DND-41 (cell line): ENCODE measurements around the gene RING1.

ENCODE experiments used
- ATAC-seq: fragments of 200-7000 bp; cut with Tn5 transposase; 3 replicates; pipeline ENCODE4 v1.9.1; 2021; ENCODE audit warnings: low read depth; ENCODE audit not compliant: insufficient read depth
- DNase-seq: peaks from one replicate; pipeline ENCODE4 v3.0.0-alpha.2; 2020
- H2AFZ ChIP-seq: 2 replicates; pipeline ENCODE4 v1.6.0; 2012; ENCODE audit warnings: low read depth, low read length
- H3K27ac ChIP-seq: 2 replicates; pipeline ENCODE4 v1.5.1; 2012; ENCODE audit warnings: low read length, inconsistent platforms
- H3K27me3 ChIP-seq: fragments of 200-600 bp; sonication (generic); 2 replicates; pipeline ENCODE4 v1.6.0; 2012; ENCODE audit warnings: low read length, mild to moderate bottlenecking, inconsistent platforms; ENCODE audit not compliant: insufficient read depth, poor library complexity
- H3K36me3 ChIP-seq: 2 replicates; pipeline ENCODE4 v1.5.1; 2012; ENCODE audit warnings: low read length, inconsistent platforms; ENCODE audit not compliant: insufficient read depth
- H3K4me1 ChIP-seq: 2 replicates; pipeline ENCODE4 v1.5.1; 2012; ENCODE audit warnings: mild to moderate bottlenecking, low read length; ENCODE audit not compliant: insufficient read depth
- H3K4me2 ChIP-seq: 2 replicates; pipeline ENCODE4 v1.6.0; 2012; ENCODE audit warnings: mild to moderate bottlenecking, moderate library complexity, low read length, inconsistent platforms; ENCODE audit not compliant: insufficient read depth
- H3K4me3 ChIP-seq, 2 experiments: fragments of 200-600 bp in 1 of 2; shearing (Covaris generic) in 1 of 2; 2 replicates each; pipeline ENCODE4 v1.5.1; 2012 to 2016; ENCODE audit warnings: inconsistent platforms in 2 of 2, low read length in 2 of 2, mild to moderate bottlenecking in 2 of 2, low read depth in 1 of 2, moderate library complexity in 1 of 2
- H3K79me2 ChIP-seq: 2 replicates; pipeline ENCODE4 v1.6.0; 2012; ENCODE audit warnings: low read length, inconsistent platforms; ENCODE audit not compliant: insufficient read depth
- H3K9ac ChIP-seq: 2 replicates; pipeline ENCODE4 v1.6.0; 2012; ENCODE audit warnings: low read depth, mild to moderate bottlenecking, inconsistent platforms, low read length, moderate library complexity
- H3K9me3 ChIP-seq: 2 replicates; pipeline ENCODE4 v1.5.1; 2012; ENCODE audit warnings: low read length, moderate library complexity, mild to moderate bottlenecking, inconsistent platforms; ENCODE audit not compliant: insufficient read depth, severe bottlenecking
- H4K20me1 ChIP-seq: 2 replicates; pipeline ENCODE4 v1.6.0; 2012; ENCODE audit warnings: low read length; ENCODE audit not compliant: insufficient read depth
- EZH2 ChIP-seq: IDR thresholded peaks from 3 replicates; pipeline ENCODE4 v1.6.1; 2012; ENCODE audit warnings: borderline replicate concordance, low read depth, mild to moderate bottlenecking, moderate library complexity, low read length, inconsistent platforms; ENCODE audit not compliant: severe bottlenecking
- TF ChIP-seq, protein P1 (sequence below): IDR thresholded peaks from 2 replicates; pipeline ENCODE4 v1.5.1; 2012; ENCODE audit warnings: borderline replicate concordance, low read length, moderate library complexity, mild to moderate bottlenecking; ENCODE audit not compliant: poor library complexity, severe bottlenecking; ENCODE audit errors: extremely low read depth

Gene RING1

DNA sequence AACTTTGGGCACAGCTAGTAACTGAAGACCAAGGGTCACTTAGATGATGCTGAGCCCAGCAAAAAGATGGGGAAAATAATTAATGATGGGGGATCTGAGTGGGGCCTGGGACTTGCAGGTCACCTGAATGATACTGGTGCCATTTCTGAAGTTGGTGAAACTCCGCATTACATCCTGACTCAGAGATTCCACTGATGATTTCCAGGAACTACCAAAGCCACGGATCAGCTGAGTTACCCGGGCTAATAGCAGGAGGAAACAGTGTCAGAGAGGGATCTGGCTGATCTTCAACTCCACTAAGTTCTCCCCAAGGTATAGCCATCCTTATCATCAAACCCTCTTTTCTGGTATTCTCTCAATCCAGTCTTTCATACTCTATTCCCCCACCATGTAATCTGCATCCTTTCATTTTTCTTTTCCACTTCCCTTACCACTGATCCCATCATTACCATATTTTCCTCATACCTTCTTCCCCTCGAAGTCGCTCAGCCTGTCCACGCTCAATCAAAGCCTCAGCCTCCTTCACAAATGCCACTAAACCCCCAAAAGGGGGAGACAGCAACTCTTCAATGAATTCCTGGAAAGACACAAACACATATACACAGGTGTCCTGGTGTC, 43.2 kb downstream of the RING1 start:
- no peaks in the 10 kb centered on the region for H4K20me1 ChIP-seq
- H3K79me2 ChIP-seq = peaks cover 14% of the 10 kb centered on the region
- no peak for TF ChIP-seq EZH2
- TF ChIP-seq, protein P1, sequence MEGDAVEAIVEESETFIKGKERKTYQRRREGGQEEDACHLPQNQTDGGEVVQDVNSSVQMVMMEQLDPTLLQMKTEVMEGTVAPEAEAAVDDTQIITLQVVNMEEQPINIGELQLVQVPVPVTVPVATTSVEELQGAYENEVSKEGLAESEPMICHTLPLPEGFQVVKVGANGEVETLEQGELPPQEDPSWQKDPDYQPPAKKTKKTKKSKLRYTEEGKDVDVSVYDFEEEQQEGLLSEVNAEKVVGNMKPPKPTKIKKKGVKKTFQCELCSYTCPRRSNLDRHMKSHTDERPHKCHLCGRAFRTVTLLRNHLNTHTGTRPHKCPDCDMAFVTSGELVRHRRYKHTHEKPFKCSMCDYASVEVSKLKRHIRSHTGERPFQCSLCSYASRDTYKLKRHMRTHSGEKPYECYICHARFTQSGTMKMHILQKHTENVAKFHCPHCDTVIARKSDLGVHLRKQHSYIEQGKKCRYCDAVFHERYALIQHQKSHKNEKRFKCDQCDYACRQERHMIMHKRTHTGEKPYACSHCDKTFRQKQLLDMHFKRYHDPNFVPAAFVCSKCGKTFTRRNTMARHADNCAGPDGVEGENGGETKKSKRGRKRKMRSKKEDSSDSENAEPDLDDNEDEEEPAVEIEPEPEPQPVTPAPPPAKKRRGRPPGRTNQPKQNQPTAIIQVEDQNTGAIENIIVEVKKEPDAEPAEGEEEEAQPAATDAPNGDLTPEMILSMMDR = peak; percentile 4
- H3K9ac ChIP-seq = no peak overlapping the region
- H3K4me2 ChIP-seq = peak overlapping the region; percentile 8; the same call in 1 of the 2 replicates
- no peak overlapping the region for H3K27ac ChIP-seq
- no peak for ATAC-seq
- H3K27me3 ChIP-seq = no peaks in the 10 kb centered on the region
- no peak for DNase-seq
- peaks cover 21% of the 10 kb centered on the region for H3K36me3 ChIP-seq
- peaks cover 39% of the 10 kb centered on the region for H3K4me1 ChIP-seq
- no peak overlapping the region for H3K4me3 ChIP-seq
- no peaks in the 10 kb centered on the region for H3K9me3 ChIP-seq
- no peak overlapping the region for H2AFZ ChIP-seq

DNA sequence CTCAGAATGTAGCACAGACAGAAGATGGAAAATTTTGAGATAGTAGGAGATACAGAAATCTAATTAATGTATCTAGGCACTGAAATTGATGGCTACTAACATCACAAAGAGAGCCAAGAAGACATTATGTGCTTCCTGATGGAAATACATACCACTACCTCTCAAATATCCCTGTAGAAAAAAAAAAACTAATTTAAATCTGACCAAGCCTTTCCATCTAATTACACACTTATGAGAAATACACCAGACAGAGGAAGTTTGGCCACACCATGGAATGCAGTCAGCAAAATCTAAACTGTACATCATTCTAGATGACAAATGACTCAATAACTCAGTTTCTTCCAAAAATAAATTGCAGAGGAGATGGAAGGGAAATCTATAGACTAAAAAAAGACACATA, 44.5 kb downstream of the RING1 start:
- H3K4me3 ChIP-seq = no peak overlapping the region
- no peak overlapping the region for H3K27ac ChIP-seq
- DNase-seq (no peak), ATAC-seq (no peak)
- peaks cover 38% of the 10 kb centered on the region for H3K4me1 ChIP-seq
- H3K79me2 ChIP-seq = peaks cover 14% of the 10 kb centered on the region
- H3K27me3 ChIP-seq = no peaks in the 10 kb centered on the region
- TF ChIP-seq EZH2 = no peak
- TF ChIP-seq, protein P1 = no peak
- no peak overlapping the region for H3K9ac ChIP-seq
- no peak overlapping the region for H2AFZ ChIP-seq
- no peaks in the 10 kb centered on the region for H3K9me3 ChIP-seq
- H3K36me3 ChIP-seq = peaks cover 28% of the 10 kb centered on the region
- H3K4me2 ChIP-seq = no peak overlapping the region
- H4K20me1 ChIP-seq = no peaks in the 10 kb centered on the region

DNA sequence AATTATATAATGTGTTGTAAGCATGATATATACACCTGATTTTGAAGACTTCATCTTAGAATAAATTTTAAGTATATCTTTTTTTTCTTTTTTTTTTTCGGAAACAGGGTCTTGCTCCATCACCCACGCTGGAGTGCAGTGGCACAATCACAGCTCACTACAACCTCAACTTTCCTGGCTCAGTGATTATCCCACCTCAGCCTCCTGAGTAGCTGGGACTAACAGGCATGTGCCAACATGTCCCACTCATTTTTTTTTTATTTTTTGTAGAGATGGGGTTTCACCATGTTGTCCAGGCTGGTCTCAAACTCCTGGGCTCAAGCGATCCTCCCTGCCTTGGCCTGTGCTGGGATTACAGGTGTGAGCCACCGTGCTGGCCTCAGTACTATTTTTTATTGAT, 46.3 kb downstream of the RING1 start:
- Histone ChIP-seq H3K4me2 (no peak overlapping the region), H3K4me1 (peaks cover 24% of the 10 kb centered on the region), H3K27me3 (no peaks in the 10 kb centered on the region), H4K20me1 (no peaks in the 10 kb centered on the region), H3K4me3 (no peak overlapping the region), H2AFZ (no peak overlapping the region), H3K36me3 (peaks cover 37% of the 10 kb centered on the region), H3K27ac (no peak overlapping the region), H3K9ac (no peak overlapping the region), H3K79me2 (peaks cover 14% of the 10 kb centered on the region), H3K9me3 (no peaks in the 10 kb centered on the region)
- DNase-seq (no peak), ATAC-seq (no peak)
- TF ChIP-seq, protein P1 = no peak
- TF ChIP-seq EZH2 = no peak

DNA sequence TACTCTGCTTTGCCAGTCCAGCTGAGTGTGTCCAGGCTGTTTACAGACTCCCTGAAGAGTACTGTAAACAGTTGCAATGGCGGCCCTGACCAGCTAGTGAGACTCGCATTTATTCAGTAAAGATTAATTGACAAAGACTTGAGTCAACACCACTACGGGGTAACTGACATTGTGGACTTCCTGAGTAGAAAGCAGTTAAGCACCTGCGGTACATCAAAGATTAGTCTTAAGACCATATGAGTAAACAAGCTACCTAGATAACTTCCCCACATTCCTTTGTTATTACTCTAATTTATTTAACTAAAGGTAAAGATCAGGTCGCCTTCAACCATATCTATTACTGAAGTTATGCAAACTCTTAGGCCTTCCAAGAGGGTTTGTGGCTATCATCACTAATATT, 50.7 kb downstream of the RING1 start:
- DNase-seq (no peak), ATAC-seq (no peak)
- Histone ChIP-seq H3K4me1 (no peaks in the 10 kb centered on the region), H3K4me2 (no peak overlapping the region), H3K79me2 (no peaks in the 10 kb centered on the region), H3K9me3 (no peaks in the 10 kb centered on the region), H4K20me1 (no peaks in the 10 kb centered on the region), H3K27me3 (no peaks in the 10 kb centered on the region), H3K4me3 (no peak overlapping the region), H3K27ac (no peak overlapping the region), H3K9ac (no peak overlapping the region), H2AFZ (no peak overlapping the region), H3K36me3 (peaks cover 55% of the 10 kb centered on the region)
- TF ChIP-seq EZH2 = no peak
- TF ChIP-seq, protein P1 = no peak
